Measurements from ENCODE around the gene KLHL42. TPM values are rescaled to one million over a fixed set of nuclear protein-coding genes. Genes with fewer than 3 reads are reported as not detected.

KLHL42 gene
- total RNA-seq, 4 donors from 2014 or later: 14.6 to 24.0 (median 21.5) TPM

Small RNA genes lying within 50 kb of the gene (small RNA-seq; reads per million reads assigned to genes)
- gene RF00019 (not detected), gene RF02271 (not detected)

Other genes with a start within 250 kb of the KLHL42 start
- gene REP15, start 83.8 kb upstream of the KLHL42 start, total RNA-seq: 10 to 100 TPM in 1 of 4 donors, 1 to 10 TPM in 2, under 1 TPM in 1; 0.96 to 13.1 (median 3.1) TPM
- 10 to 100 TPM; 30.0 to 41.8 (median 34.7) TPM for gene MRPS35, start 69.4 kb upstream of the KLHL42 start, total RNA-seq
- not detected for gene MANSC4, start within 50 bp of the KLHL42 start, total RNA-seq
- gene PTHLH, start 192.5 kb downstream of the KLHL42 start, total RNA-seq: 1 to 10 TPM in 3 of 4 donors, not detected in 1; 1.6 to 8.4 (median 2.5) TPM

Data from omental fat pad (tissue), 4 donors.